Measurements from ENCODE around the gene SOX6.

The SOX6 gene

GRCh38 chr11:15920856-15921629 is 435.3 kb downstream of the SOX6 start:
- no peak for DNase-seq

DNA sequence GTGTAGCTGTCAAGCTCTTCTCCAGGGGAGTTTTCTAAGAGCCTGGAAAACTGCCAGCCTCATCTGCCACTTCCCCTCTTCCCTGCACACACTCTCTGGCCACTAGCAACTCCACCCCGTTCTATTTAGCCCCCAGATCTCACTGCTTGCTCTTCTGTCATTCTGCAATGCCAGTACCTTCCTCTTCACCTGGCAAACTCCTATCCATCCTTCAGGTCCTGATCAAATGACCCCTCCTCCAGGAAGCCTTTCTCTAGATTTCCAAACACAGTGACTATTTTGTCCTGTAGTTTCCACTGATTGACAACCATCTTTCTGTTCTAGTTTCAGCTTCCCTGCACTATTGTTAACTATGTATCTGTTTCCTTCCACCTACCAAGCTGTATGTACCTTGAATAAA is 437.7 kb downstream of the SOX6 start:
- no peak for DNase-seq

DNA sequence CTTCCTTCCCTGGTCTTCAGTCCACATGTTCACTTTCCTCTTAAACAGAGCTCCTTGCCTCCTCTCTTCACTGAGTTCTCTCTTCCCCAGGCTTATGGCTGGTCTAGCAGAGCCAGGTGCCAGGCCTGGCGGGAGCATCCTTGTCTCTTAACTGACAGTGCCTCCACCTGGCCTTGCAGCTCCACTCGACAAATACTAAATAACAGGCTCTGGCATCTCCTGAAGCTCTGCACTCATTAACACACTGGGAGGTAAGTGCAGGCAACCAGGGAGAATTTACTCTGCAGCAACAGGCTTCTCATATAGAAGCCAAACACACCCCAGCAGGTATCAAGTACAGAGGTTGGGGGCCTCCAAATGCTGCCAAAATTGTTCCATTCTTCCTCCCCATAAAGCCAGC is 438.1 kb downstream of the SOX6 start:
- DNase-seq, result no peak

Measured in left hindlimb (tissue), 1 donor.